PC-3 (cell line): ENCODE measurements around the gene DAAM1.

Source experiments
- EZH2 ChIP-seq: fragments of 300-600 bp; sonication (generic); IDR thresholded peaks from one replicate; pipeline ENCODE4 v1.6.1; 2017; ENCODE audit warnings: antibody characterized with exemption, mild to moderate bottlenecking, low read length; ENCODE audit not compliant: unreplicated experiment
- EZH2phosphoT487 ChIP-seq: fragments of 300-600 bp; sonication (generic); IDR thresholded peaks from 2 replicates; pipeline ENCODE4 v1.6.1; 2018; ENCODE audit warnings: mild to moderate bottlenecking, antibody characterized with exemption, low read length, borderline replicate concordance
- TF ChIP-seq, protein P1 (sequence below): fragments of 300-600 bp; sonication (generic); conservative IDR thresholded peaks from 2 replicates; pipeline ENCODE4 v1.5.1; 2017; ENCODE audit warnings: antibody characterized with exemption, low read depth, mild to moderate bottlenecking, low read length

DNA sequence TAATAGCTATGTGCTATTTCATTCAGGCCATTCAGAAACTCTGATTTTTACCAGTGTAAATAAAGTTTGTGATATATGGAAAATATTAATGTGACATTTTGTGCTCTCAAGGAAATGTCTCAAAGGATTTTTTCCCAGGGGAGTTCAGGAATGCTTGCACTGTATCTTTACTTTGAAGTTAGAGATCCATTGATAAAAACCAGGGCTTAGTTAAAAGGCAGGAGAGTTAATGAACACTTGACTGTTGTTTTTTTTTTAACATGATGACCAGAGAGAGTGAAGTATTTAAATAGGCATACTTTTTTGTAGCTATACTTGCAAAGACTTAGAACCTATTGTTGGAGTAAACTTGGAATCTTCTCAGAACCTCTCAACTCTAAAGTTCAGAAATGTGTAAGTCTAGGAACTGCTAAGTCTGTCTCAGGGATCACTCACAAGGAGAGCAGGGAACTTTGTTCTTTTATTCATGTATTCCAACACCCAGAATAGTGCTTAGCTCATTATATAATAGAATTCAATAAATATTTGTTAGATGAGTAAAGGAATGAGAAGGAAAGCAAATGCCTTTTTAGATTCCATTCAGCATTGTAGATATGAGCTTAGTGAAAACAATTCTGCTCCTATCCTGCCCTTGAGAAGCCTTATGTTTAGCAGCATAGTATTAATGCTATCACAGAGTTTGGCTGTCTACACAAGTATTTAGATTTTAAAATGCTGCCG is 117.5 kb downstream of the DAAM1 start:
- TF ChIP-seq, protein P1, sequence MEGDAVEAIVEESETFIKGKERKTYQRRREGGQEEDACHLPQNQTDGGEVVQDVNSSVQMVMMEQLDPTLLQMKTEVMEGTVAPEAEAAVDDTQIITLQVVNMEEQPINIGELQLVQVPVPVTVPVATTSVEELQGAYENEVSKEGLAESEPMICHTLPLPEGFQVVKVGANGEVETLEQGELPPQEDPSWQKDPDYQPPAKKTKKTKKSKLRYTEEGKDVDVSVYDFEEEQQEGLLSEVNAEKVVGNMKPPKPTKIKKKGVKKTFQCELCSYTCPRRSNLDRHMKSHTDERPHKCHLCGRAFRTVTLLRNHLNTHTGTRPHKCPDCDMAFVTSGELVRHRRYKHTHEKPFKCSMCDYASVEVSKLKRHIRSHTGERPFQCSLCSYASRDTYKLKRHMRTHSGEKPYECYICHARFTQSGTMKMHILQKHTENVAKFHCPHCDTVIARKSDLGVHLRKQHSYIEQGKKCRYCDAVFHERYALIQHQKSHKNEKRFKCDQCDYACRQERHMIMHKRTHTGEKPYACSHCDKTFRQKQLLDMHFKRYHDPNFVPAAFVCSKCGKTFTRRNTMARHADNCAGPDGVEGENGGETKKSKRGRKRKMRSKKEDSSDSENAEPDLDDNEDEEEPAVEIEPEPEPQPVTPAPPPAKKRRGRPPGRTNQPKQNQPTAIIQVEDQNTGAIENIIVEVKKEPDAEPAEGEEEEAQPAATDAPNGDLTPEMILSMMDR: no peak
- no peak for TF ChIP-seq EZH2
- TF ChIP-seq EZH2phosphoT487: no peak
